Nephron progenitor cell (in vitro differentiated cells): ENCODE measurements around the gene CCNB3.

Experiments used
- DNase-seq: peaks from one replicate; pipeline ENCODE4 v3.0.0; 2021
- H3K27ac Mint-ChIP-seq: 2 replicates; pipeline ENCODE4 v1.8.0; 2021; ENCODE audit warnings: mild to moderate bottlenecking, moderate library complexity, mixed read lengths
- H3K27me3 Mint-ChIP-seq: 2 replicates; pipeline ENCODE4 v1.8.0; 2021; ENCODE audit warnings: mild to moderate bottlenecking, low read depth, mixed read lengths; ENCODE audit not compliant: poor library complexity
- H3K36me3 Mint-ChIP-seq: 2 replicates; pipeline ENCODE4 v1.8.0; 2021; ENCODE audit warnings: low read depth, mixed read lengths
- H3K4me1 Mint-ChIP-seq: 2 replicates; pipeline ENCODE4 v1.8.0; 2021; ENCODE audit warnings: mixed read lengths
- H3K4me3 Mint-ChIP-seq: 2 replicates; pipeline ENCODE4 v1.8.0; 2021; ENCODE audit warnings: mild to moderate bottlenecking, moderate library complexity, mixed read lengths
- H3K9me3 Mint-ChIP-seq: 2 replicates; pipeline ENCODE4 v1.8.0; 2021; ENCODE audit warnings: mild to moderate bottlenecking, moderate library complexity, mixed read lengths
- TF ChIP-seq, protein P1 (sequence below): fragments of 200-600 bp; sonication (generic); IDR thresholded peaks from 2 replicates; pipeline ENCODE4 v1.5.0; 2021; ENCODE audit warnings: antibody characterized with exemption

Gene CCNB3

DNA sequence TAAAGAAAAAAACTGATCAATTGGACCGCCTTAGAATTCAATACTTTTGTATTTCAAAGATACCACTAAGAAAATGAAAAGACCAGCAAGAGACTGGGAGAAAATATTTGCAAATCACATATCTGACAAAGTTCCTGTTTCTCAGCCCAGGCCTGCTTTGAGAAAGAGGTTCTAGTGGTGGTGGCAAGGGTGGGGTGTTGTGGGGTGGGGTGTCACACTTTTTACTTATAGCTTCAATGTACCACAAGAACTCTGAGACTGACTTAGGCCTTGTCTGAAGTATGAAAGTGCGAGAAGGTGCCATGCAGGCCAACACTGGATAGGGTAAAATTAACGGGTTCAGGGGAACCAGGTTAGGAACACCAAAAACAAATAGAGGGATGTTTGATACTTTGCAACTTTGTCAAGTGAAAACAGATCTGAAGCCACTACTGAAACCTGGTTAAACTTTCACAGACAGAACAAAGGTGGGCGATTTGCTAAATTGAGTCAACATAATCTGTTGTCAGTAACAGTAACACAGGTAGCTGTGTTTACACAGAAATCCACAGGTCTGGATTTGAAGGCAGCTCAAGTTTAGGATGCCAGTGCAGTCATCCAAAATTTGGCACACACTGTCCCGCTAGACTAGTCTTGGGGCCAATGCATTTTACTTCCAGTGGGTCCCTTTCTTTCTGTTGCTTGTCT is 177.3 kb downstream of the CCNB3 start:
- TF ChIP-seq, protein P1, sequence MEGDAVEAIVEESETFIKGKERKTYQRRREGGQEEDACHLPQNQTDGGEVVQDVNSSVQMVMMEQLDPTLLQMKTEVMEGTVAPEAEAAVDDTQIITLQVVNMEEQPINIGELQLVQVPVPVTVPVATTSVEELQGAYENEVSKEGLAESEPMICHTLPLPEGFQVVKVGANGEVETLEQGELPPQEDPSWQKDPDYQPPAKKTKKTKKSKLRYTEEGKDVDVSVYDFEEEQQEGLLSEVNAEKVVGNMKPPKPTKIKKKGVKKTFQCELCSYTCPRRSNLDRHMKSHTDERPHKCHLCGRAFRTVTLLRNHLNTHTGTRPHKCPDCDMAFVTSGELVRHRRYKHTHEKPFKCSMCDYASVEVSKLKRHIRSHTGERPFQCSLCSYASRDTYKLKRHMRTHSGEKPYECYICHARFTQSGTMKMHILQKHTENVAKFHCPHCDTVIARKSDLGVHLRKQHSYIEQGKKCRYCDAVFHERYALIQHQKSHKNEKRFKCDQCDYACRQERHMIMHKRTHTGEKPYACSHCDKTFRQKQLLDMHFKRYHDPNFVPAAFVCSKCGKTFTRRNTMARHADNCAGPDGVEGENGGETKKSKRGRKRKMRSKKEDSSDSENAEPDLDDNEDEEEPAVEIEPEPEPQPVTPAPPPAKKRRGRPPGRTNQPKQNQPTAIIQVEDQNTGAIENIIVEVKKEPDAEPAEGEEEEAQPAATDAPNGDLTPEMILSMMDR = no peak
- Mint-ChIP-seq H3K4me3 (no peak overlapping the region), H3K9me3 (peaks cover 26% of the 10 kb centered on the region), H3K27me3 (no peaks in the 10 kb centered on the region), H3K4me1 (no peaks in the 10 kb centered on the region), H3K36me3 (peaks cover 28% of the 10 kb centered on the region), H3K27ac (no peak overlapping the region)
- DNase-seq = no peak

DNA sequence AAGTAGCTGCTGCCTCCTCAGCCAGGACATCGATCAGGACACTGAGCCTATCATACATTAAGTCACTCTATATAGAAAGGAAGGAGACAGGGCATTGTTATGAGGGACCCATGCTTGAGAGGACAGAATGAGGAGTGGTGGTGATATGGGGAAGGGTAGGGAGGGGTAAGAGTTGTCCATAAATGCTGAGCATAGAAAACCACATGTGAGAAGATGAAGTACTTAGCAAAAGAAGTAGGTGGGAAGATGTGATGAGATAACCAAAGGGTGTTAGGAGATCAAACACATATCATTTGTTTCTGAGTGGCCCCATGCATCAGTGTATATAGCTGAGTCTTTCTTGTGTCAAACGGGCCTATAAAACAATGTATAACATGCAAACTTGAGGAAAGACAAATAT is 182.0 kb downstream of the CCNB3 start:
- no peak overlapping the region for H3K27ac Mint-ChIP-seq
- peaks cover 7% of the 10 kb centered on the region for H3K9me3 Mint-ChIP-seq
- H3K27me3 Mint-ChIP-seq = no peaks in the 10 kb centered on the region
- no peaks in the 10 kb centered on the region for H3K4me1 Mint-ChIP-seq
- TF ChIP-seq, protein P1 = no peak
- no peak overlapping the region for H3K4me3 Mint-ChIP-seq
- DNase-seq = no peak
- peaks cover 15% of the 10 kb centered on the region for H3K36me3 Mint-ChIP-seq

DNA sequence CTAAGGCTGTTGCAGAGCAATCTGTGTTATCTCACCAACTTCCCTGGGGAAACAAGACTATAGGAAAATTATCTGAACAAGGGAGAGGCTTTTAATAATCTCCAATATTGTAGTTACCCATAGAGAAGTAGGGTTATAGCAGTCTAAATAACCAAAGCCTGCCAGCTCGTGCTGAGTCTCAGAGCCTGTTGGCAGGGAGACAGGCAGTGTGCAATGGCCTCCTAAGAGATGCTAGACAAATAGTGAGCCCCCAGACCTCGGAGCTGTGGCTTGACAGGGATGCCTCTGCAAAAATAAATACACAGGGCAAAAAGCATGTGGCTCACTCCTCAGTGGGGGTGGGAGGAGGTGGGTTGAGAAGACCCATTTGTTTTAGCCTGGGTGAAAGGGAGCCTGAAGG is 189.3 kb downstream of the CCNB3 start:
- Mint-ChIP-seq H3K4me3 (no peak overlapping the region), H3K4me1 (no peaks in the 10 kb centered on the region), H3K27me3 (no peaks in the 10 kb centered on the region)

More for the DNA sequence above, 189.3 kb downstream of the CCNB3 start:
- Mint-ChIP-seq H3K9me3 (peaks cover 14% of the 10 kb centered on the region), H3K36me3 (peaks cover 30% of the 10 kb centered on the region), H3K27ac (no peak overlapping the region)
- no peak for DNase-seq
- TF ChIP-seq, protein P1 = no peak
